ENCODE data around the gene ATCAY.
A peak's percentile ranks its signal among the peaks of the same experiment; 100 is the strongest.
"Not testable (repeated sequence)": the region's sequence is repeated elsewhere in the genome, so short reads cannot be mapped to it uniquely, and the experiment has no call there.

ATCAY gene

GRCh38 chr19:3855320-3855719 lies 25.2 kb upstream of the ATCAY start:
- DNase-seq (ENCODE audit: low read depth in 3 of 3) = no peak

GRCh38 chr19:3857449-3858003 lies 23.0 kb upstream of the ATCAY start:
- no peak for DNase-seq (ENCODE audit: low read depth in 3 of 3)

GRCh38 chr19:3860499-3860898 lies 20.0 kb upstream of the ATCAY start:
- no peak for DNase-seq (ENCODE audit: low read depth in 3 of 3)

GRCh38 chr19:3862826-3863500 lies 17.5 kb upstream of the ATCAY start:
- DNase-seq (ENCODE audit: low read depth in 3 of 3) = no peak

GRCh38 chr19:3863648-3864047 lies 16.8 kb upstream of the ATCAY start:
- DNase-seq (ENCODE audit: low read depth in 3 of 3) = no peak

- DNase-seq (ENCODE audit: low read depth in 3 of 3) = no peak
These were observed 13.4 kb upstream of the ATCAY start for GRCh38 chr19:3866910-3867638.

GRCh38 chr19:3867971-3868769 lies 12.3 kb upstream of the ATCAY start:
- no peak for DNase-seq (ENCODE audit: low read depth in 3 of 3)

GRCh38 chr19:3868770-3869456 lies 11.6 kb upstream of the ATCAY start, which contains the start of gene ZFR2:
Gene ZFR2 (minus strand): TSS chr19:3869038. CDS start chr19:3869017, 21 bp downstream.
- DNase-seq (ENCODE audit: low read depth in 3 of 3) = peak in 1 of 3 experiments; percentile 36

GRCh38 chr19:3873151-3873550 lies 7.3 kb upstream of the ATCAY start:
- no peak for DNase-seq (ENCODE audit: low read depth in 3 of 3)

GRCh38 chr19:3874695-3875094 lies 5.8 kb upstream of the ATCAY start:
- DNase-seq (ENCODE audit: low read depth in 3 of 3) = not testable (repeated sequence)

GRCh38 chr19:3879656-3880055 lies 829 bp upstream of the ATCAY start:
- no peak for DNase-seq (ENCODE audit: low read depth in 3 of 3)

- no peak for DNase-seq (ENCODE audit: low read depth in 3 of 3)
These were observed 971 bp downstream of the ATCAY start for GRCh38 chr19:3881272-3882040.

- no peak for DNase-seq (ENCODE audit: low read depth in 3 of 3)
These were observed 1.5 kb downstream of the ATCAY start for GRCh38 chr19:3882041-3882384.

- no peak for DNase-seq (ENCODE audit: low read depth in 3 of 3)
These were observed 10.1 kb downstream of the ATCAY start for GRCh38 chr19:3890591-3890990.

GRCh38 chr19:3893509-3894179 lies 13.2 kb downstream of the ATCAY start:
- DNase-seq (ENCODE audit: low read depth in 3 of 3) = no peak

GRCh38 chr19:3894959-3895358 lies 14.5 kb downstream of the ATCAY start:
- DNase-seq (ENCODE audit: low read depth in 3 of 3) = not testable (repeated sequence)

- DNase-seq (ENCODE audit: low read depth in 3 of 3) = no peak
These were observed 15.3 kb downstream of the ATCAY start for GRCh38 chr19:3895788-3896187.

GRCh38 chr19:3897936-3898335 lies 17.5 kb downstream of the ATCAY start:
- DNase-seq (ENCODE audit: low read depth in 3 of 3) = no peak

- no peak for DNase-seq (ENCODE audit: low read depth in 3 of 3)
These were observed 17.9 kb downstream of the ATCAY start for GRCh38 chr19:3898426-3898825.

GRCh38 chr19:3899531-3900294 lies 19.2 kb downstream of the ATCAY start:
- no peak for DNase-seq (ENCODE audit: low read depth in 3 of 3)
